Endothelial cell (in vitro differentiated cells): ENCODE results near the gene ZNF532. TPM values are rescaled to one million over a fixed set of nuclear protein-coding genes. Genes with fewer than 3 reads are reported as not detected.

Source experiments
- DNase-seq: peaks from one replicate; pipeline ENCODE4 v3.0.0; 2021; ENCODE audit warnings: low spot score
- H3K27ac Mint-ChIP-seq: one replicate; pipeline ENCODE4 v1.8.0; 2021; ENCODE audit warnings: mixed read lengths, inconsistent platforms; ENCODE audit not compliant: unreplicated experiment
- H3K27me3 Mint-ChIP-seq: one replicate; pipeline ENCODE4 v1.8.0; 2021; ENCODE audit warnings: mild to moderate bottlenecking, moderate library complexity, mixed read lengths, inconsistent platforms; ENCODE audit not compliant: unreplicated experiment
- H3K36me3 Mint-ChIP-seq: one replicate; pipeline ENCODE4 v1.8.0; 2021; ENCODE audit warnings: mild to moderate bottlenecking, low read depth, mixed read lengths, inconsistent platforms; ENCODE audit not compliant: unreplicated experiment
- H3K4me1 Mint-ChIP-seq: one replicate; pipeline ENCODE4 v1.8.0; 2021; ENCODE audit warnings: mild to moderate bottlenecking, mixed read lengths, inconsistent platforms; ENCODE audit not compliant: unreplicated experiment
- H3K4me3 Mint-ChIP-seq: one replicate; pipeline ENCODE4 v1.8.0; 2021; ENCODE audit warnings: mild to moderate bottlenecking, mixed read lengths, inconsistent platforms; ENCODE audit not compliant: unreplicated experiment
- H3K9me3 Mint-ChIP-seq: one replicate; pipeline ENCODE4 v1.8.0; 2021; ENCODE audit warnings: mixed read lengths, inconsistent platforms; ENCODE audit not compliant: unreplicated experiment
- CTCF ChIP-seq: fragments of 200-600 bp; sonication (generic); IDR thresholded peaks from one replicate; pipeline ENCODE4 v1.5.0; 2021; ENCODE audit warnings: antibody characterized with exemption; ENCODE audit not compliant: unreplicated experiment
- total RNA-seq: library from RNA; stranded (reverse); fragmentation: NEBNext Ultra II Directional; extraction: Animal tissue kit (Norgen Biotek cat#: 25700); gene quantifications from one replicate; pipeline ENCODE4 v1.2.1, GENCODE V29; 2021; ENCODE audit not compliant: unreplicated experiment

The ZNF532 gene
- total RNA-seq, 1 donor from 2014 or later, result 178 TPM

GRCh38 chr18:58863539-58864145, 1.0 kb upstream of the ZNF532 start:
- Mint-ChIP-seq H3K36me3 (peaks cover 26% of the 10 kb centered on the region), H3K4me1 (peaks cover 80% of the 10 kb centered on the region), H3K9me3 (no peaks in the 10 kb centered on the region), H3K4me3 (no peak overlapping the region), H3K27ac (peak overlapping the region; percentile 96), H3K27me3 (peaks cover 26% of the 10 kb centered on the region)
- DNase-seq, result peak; percentile 44
- no peak for TF ChIP-seq CTCF

GRCh38 chr18:58865033-58865590, 435 bp downstream of the ZNF532 start:
- Mint-ChIP-seq H3K4me3 (peak overlapping the region; percentile 88), H3K36me3 (peaks cover 38% of the 10 kb centered on the region), H3K27ac (peak overlapping the region; percentile 96), H3K4me1 (peaks cover 67% of the 10 kb centered on the region), H3K9me3 (no peaks in the 10 kb centered on the region), H3K27me3 (peaks cover 23% of the 10 kb centered on the region)
- no peak for DNase-seq
- TF ChIP-seq CTCF, result no peak

GRCh38 chr18:58865701-58866065, 1.0 kb downstream of the ZNF532 start:
- DNase-seq, result no peak
- Mint-ChIP-seq H3K27ac (peak overlapping the region; percentile 96), H3K36me3 (peaks cover 44% of the 10 kb centered on the region), H3K9me3 (no peaks in the 10 kb centered on the region), H3K4me1 (peaks cover 67% of the 10 kb centered on the region), H3K27me3 (peaks cover 24% of the 10 kb centered on the region), H3K4me3 (peak overlapping the region; percentile 88)
- TF ChIP-seq CTCF, result no peak

GRCh38 chr18:58866066-58866772, 1.5 kb downstream of the ZNF532 start:
- peaks cover 47% of the 10 kb centered on the region for H3K36me3 Mint-ChIP-seq
- peaks cover 68% of the 10 kb centered on the region for H3K4me1 Mint-ChIP-seq
- no peak for TF ChIP-seq CTCF
- no peaks in the 10 kb centered on the region for H3K9me3 Mint-ChIP-seq
- peaks cover 24% of the 10 kb centered on the region for H3K27me3 Mint-ChIP-seq
- no peak for DNase-seq
- H3K27ac Mint-ChIP-seq, result peak overlapping the region; percentile 96
- H3K4me3 Mint-ChIP-seq, result peak overlapping the region; percentile 88

- TF ChIP-seq CTCF, result no peak
- Mint-ChIP-seq H3K27me3 (peaks cover 24% of the 10 kb centered on the region), H3K4me3 (peak overlapping the region; percentile 88), H3K9me3 (no peaks in the 10 kb centered on the region), H3K36me3 (peaks cover 52% of the 10 kb centered on the region), H3K4me1 (peaks cover 67% of the 10 kb centered on the region), H3K27ac (peak overlapping the region; percentile 96)
- no peak for DNase-seq
Measured at GRCh38 chr18:58866773-58867150, 2.1 kb downstream of the ZNF532 start.
